ENCODE data around the gene ASCC3. TPM values are rescaled to one million over a fixed set of nuclear protein-coding genes. Genes with fewer than 3 reads are reported as not detected.

ASCC3 gene
- total RNA-seq, 1 experiment from 2014 or later = 32.2 TPM

DNA sequence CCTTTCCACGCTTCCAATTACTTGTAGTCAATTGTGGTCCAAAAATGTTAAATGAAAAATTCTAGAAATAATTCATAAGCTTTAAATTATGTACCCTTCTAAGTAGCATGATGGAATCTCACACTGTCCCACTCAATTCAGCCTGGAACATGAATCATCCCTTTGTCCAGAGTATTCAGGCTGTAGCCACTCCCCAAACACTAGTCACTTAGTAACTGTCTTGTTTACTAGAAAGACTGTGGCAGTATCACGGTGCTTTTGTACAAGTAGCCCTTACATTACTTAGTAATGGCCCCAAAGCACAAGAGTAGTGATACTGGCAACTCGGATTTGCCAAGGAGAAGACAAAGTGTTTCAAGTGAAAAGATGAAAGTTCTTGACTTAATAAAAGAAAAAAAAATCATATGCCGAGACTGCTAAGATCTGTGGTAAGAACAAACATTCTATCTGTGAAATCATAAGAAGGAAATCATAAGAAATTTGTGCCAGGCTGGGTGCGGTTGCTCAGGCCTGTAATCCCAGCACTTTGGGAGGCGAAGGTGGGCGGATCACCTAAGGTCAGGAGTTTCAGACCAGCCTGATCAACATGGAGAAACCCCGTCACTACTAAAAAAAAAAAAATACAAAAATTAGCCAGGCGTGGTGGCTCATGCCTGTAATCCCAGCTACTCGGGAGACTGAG lies 247.9 kb downstream of the ASCC3 start:
- DNase-seq (ENCODE audit: low spot score) = peak; percentile 15

DNA sequence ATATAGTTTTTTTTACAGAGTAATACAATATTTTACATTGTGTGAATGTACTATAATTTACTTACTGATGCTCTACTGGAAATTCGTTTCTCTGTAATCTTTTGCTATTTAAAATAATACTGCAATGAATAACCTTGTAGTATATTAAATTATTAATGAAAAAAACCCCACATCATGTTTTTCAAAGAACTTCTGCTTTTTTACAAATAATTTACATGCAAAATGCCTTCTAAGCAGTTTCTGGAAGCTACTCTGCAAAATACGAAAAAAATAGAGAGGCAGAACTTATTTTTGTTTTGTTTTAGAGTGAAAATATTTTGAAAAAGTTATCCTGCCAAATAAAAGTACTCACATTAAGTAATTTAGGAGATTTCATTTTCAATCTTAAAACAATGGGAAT lies 250.6 kb downstream of the ASCC3 start:
- Histone ChIP-seq H3K4me3 (ENCODE audit: low read depth, low read length, poor library complexity, severe bottlenecking) (no peak overlapping the region), H3K27me3 (replicated peaks; ENCODE audit: insufficient read depth, low read depth, low read length, poor library complexity) (no peaks in the 10 kb centered on the region), H3K9me3 (ENCODE audit: low read depth, low read length, poor library complexity, severe bottlenecking) (no peaks in the 10 kb centered on the region), H3K27ac (ENCODE audit: low read depth, low read length, poor library complexity, severe bottlenecking) (no peak overlapping the region), H3K4me1 (ENCODE audit: insufficient read depth, low read length, poor library complexity, severe bottlenecking) (no peaks in the 10 kb centered on the region), H3K36me3 (ENCODE audit: insufficient read depth, low read length, poor library complexity, severe bottlenecking) (no peaks in the 10 kb centered on the region)
- TF ChIP-seq, protein P1, sequence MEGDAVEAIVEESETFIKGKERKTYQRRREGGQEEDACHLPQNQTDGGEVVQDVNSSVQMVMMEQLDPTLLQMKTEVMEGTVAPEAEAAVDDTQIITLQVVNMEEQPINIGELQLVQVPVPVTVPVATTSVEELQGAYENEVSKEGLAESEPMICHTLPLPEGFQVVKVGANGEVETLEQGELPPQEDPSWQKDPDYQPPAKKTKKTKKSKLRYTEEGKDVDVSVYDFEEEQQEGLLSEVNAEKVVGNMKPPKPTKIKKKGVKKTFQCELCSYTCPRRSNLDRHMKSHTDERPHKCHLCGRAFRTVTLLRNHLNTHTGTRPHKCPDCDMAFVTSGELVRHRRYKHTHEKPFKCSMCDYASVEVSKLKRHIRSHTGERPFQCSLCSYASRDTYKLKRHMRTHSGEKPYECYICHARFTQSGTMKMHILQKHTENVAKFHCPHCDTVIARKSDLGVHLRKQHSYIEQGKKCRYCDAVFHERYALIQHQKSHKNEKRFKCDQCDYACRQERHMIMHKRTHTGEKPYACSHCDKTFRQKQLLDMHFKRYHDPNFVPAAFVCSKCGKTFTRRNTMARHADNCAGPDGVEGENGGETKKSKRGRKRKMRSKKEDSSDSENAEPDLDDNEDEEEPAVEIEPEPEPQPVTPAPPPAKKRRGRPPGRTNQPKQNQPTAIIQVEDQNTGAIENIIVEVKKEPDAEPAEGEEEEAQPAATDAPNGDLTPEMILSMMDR (conservative IDR thresholded peaks at IDR 0.05; ENCODE audit: low read depth, low read length) = no peak
- no peak for TF ChIP-seq EZH2 (IDR thresholded peaks at IDR 0.05; ENCODE audit: borderline replicate concordance, low read depth, low read length, poor library complexity, severe bottlenecking)
- ChIA-PET CTCF (no interaction called here), POLR2A (ENCODE audit: low non-redundant PET) (no interaction called here)
- no TSS peak for BruUV-seq (replicated peaks)
- intact Hi-C loops (cut with micrococcal nuclease; ENCODE audit: unreplicated experiment) = no loop called here
- DNase-seq (ENCODE audit: low spot score) = no peak

More for the DNA sequence above, 247.9 kb downstream of the ASCC3 start:
- BruUV-seq (replicated peaks) = no TSS peak
- H3K27ac ChIP-seq (ENCODE audit: low read depth, low read length, poor library complexity, severe bottlenecking) = no peak overlapping the region
- no peaks in the 10 kb centered on the region for H3K4me1 ChIP-seq (ENCODE audit: insufficient read depth, low read length, poor library complexity, severe bottlenecking)
- H3K4me3 ChIP-seq (ENCODE audit: low read depth, low read length, poor library complexity, severe bottlenecking) = no peak overlapping the region
- no peaks in the 10 kb centered on the region for H3K9me3 ChIP-seq (ENCODE audit: low read depth, low read length, poor library complexity, severe bottlenecking)
- TF ChIP-seq, protein P1 (conservative IDR thresholded peaks at IDR 0.05; ENCODE audit: low read depth, low read length) = no peak
- no peak for TF ChIP-seq EZH2 (IDR thresholded peaks at IDR 0.05; ENCODE audit: borderline replicate concordance, low read depth, low read length, poor library complexity, severe bottlenecking)
- H3K27me3 ChIP-seq (replicated peaks; ENCODE audit: insufficient read depth, low read depth, low read length, poor library complexity) = no peaks in the 10 kb centered on the region
- ChIA-PET CTCF (no interaction called here), POLR2A (ENCODE audit: low non-redundant PET) (no interaction called here)
- intact Hi-C loops (cut with micrococcal nuclease; ENCODE audit: unreplicated experiment) = no loop called here
- H3K36me3 ChIP-seq (ENCODE audit: insufficient read depth, low read length, poor library complexity, severe bottlenecking) = no peaks in the 10 kb centered on the region

DNA sequence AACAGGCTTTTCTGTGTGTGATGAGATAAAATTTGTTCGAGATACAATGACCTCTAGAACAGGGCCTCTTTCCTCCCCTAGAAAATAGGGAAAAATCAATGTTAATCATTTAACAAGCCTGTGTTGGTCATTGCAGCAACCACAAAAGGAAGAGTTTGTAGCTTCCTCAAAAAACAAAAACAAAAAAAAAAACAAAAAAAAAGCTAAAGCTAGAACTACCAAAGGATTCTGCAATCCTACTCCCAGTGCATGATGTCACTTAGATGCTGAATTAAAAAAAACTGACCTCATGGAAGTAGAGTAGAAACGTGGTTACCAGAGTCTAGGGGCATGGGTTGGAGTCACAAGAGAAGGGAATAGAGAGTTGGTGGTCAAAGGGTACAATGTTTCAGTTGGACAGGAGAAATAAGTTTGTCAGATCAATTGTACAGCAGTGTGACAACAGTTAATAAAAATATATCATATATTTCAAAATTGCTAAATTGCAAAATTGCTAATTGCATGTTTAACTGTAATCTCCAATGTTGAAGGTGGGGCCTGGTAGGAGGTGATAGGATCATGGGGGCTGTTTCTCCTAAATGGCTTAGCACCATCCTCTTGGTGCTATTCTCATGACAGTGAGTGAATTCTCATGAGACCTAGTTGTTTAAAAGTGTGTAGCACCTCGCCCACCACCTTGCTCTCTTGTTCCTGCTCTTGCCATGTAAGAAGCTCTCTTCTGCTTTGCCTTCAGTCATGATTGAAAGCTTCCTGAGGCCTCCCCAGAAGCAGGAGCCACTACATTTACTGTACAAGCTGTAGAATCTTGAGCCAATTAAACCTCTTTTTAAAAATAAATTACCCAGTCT lies 253.0 kb downstream of the ASCC3 start:
- TF ChIP-seq EZH2 (IDR thresholded peaks at IDR 0.05; ENCODE audit: borderline replicate concordance, low read depth, low read length, poor library complexity, severe bottlenecking) = no peak
- TF ChIP-seq, protein P1 (conservative IDR thresholded peaks at IDR 0.05; ENCODE audit: low read depth, low read length) = no peak
- BruUV-seq (replicated peaks) = no TSS peak
- H3K27ac ChIP-seq (ENCODE audit: low read depth, low read length, poor library complexity, severe bottlenecking) = no peak overlapping the region
- intact Hi-C loops (cut with micrococcal nuclease; ENCODE audit: unreplicated experiment) = loop anchor here (2.0 kb wide), 1 partner anchor 21 kb away; no protein-coding TSS in a partner anchor
- H3K4me3 ChIP-seq (ENCODE audit: low read depth, low read length, poor library complexity, severe bottlenecking) = no peak overlapping the region
- CTCF ChIA-PET = no interaction called here
- POLR2A ChIA-PET (ENCODE audit: low non-redundant PET) = no interaction called here
- H3K27me3 ChIP-seq (replicated peaks; ENCODE audit: insufficient read depth, low read depth, low read length, poor library complexity) = no peaks in the 10 kb centered on the region
- no peaks in the 10 kb centered on the region for H3K9me3 ChIP-seq (ENCODE audit: low read depth, low read length, poor library complexity, severe bottlenecking)
- H3K4me1 ChIP-seq (ENCODE audit: insufficient read depth, low read length, poor library complexity, severe bottlenecking) = no peaks in the 10 kb centered on the region
- DNase-seq (ENCODE audit: low spot score) = no peak
- H3K36me3 ChIP-seq (ENCODE audit: insufficient read depth, low read length, poor library complexity, severe bottlenecking) = no peaks in the 10 kb centered on the region
